HCT116 (cell line): ENCODE results near the gene EHMT1. TPM values are rescaled to one million over a fixed set of nuclear protein-coding genes. Genes with fewer than 3 reads are reported as not detected.

Experiments used
- ATAC-seq: fragments of 200-7000 bp; cut with Tn5 transposase; 2 replicates; pipeline ENCODE4 v1.9.1; 2020; ENCODE audit warnings: mild to moderate bottlenecking, moderate library complexity
- BruUV-seq: library from RNA; stranded (reverse); fragments of 400-500 nt; replicated peaks from 2 replicates; lab custom pipeline; 2021; lab: Mats Ljungman, UMichigan
- CTCF ChIA-PET: fragments of 300-600 bp; sonication (Branson Sonifier 250); formaldehyde crosslinking; loops from one replicate; lab custom pipeline; 2021; ENCODE audit warnings: antibody characterized with exemption; lab: Charles Lee
- POLR2A ChIA-PET: fragments of 300-600, 350-600 bp; sonication (Branson Sonifier 250); formaldehyde crosslinking; loops from one replicate; lab custom pipeline; 2021; ENCODE audit warnings: antibody characterized with exemption; lab: Charles Lee
- RAD21 ChIA-PET, 2 experiments: fragments of 300-600 bp; sonication (Branson Sonifier 250); formaldehyde crosslinking; loops; one replicate each; lab custom pipeline; 2023; ENCODE audit warnings: low total read pairs in 2 of 2; ENCODE audit not compliant: uncharacterized antibody in 2 of 2, unreplicated experiment in 2 of 2, low non-redundant PET in 1 of 2; lab: Charles Lee
- DNase-seq: peaks from one replicate; pipeline ENCODE4 v3.0.0-alpha.2; 2010; ENCODE audit warnings: low read depth, low spot score
- H2AFZ ChIP-seq: fragments of 200-600 bp; shearing (Covaris generic), sonication (generic); 2 replicates; pipeline ENCODE4 v1.6.1; 2017; ENCODE audit warnings: low read depth, mixed run types, mixed read lengths, antibody characterized with exemption, low read length; ENCODE audit not compliant: poor library complexity, severe bottlenecking
- H3K27ac ChIP-seq: 2 replicates; pipeline ENCODE4 v1.5.1; 2012; ENCODE audit warnings: low read depth, low read length
- H3K27me3 ChIP-seq: fragments of 200-600 bp; sonication (generic); 2 replicates; pipeline ENCODE4 v1.6.1; 2016; ENCODE audit warnings: mixed run types, low read length, mixed read lengths; ENCODE audit not compliant: insufficient read depth
- H3K36me3 ChIP-seq, 2 experiments: fragments of 200-500 bp in 1 of 2; fragments of 200-600 bp in 1 of 2; sonication (Bioruptor generic) in 1 of 2; sonication (generic) in 1 of 2; 2 replicates each; pipeline versions ENCODE4 v1.5.1 to v1.6.1; 2014 to 2016; ENCODE audit warnings: low read length in 2 of 2, inconsistent platforms in 1 of 2, mixed read lengths in 1 of 2, mixed run types in 1 of 2; ENCODE audit not compliant: insufficient read depth in 2 of 2, control insufficient read depth in 1 of 2
- H3K4me1 ChIP-seq, 2 experiments: fragments of 200-600 bp in 1 of 2; sonication (generic) in 1 of 2; 2 replicates each; pipeline versions ENCODE4 v1.5.1 to v1.6.1; 2012 to 2017; ENCODE audit warnings: low read length in 2 of 2, inconsistent platforms in 1 of 2, mild to moderate bottlenecking in 1 of 2, mixed read lengths in 1 of 2, mixed run types in 1 of 2, moderate library complexity in 1 of 2; ENCODE audit not compliant: insufficient read depth in 2 of 2, control insufficient read depth in 1 of 2
- H3K4me2 ChIP-seq: fragments of 200-600 bp; sonication (generic); 2 replicates; pipeline ENCODE4 v1.6.1; 2017; ENCODE audit warnings: mixed run types, low read length, mixed read lengths
- H3K4me3 ChIP-seq, 2 experiments: fragments of 200-600 bp in 1 of 2; sonication (generic) in 1 of 2; replicated peaks in 1 of 2; 2 replicates each; pipeline ENCODE4 v1.5.1; 2011 to 2016; ENCODE audit warnings: low read length in 2 of 2, control low read depth in 1 of 2, low read depth in 1 of 2, mild to moderate bottlenecking in 1 of 2, mixed read lengths in 1 of 2, mixed run types in 1 of 2
- H3K79me2 ChIP-seq: fragments of 200-600 bp; sonication (generic); 2 replicates; pipeline ENCODE4 v1.6.1; 2017; ENCODE audit warnings: mild to moderate bottlenecking, mixed run types, low read length, moderate library complexity, mixed read lengths; ENCODE audit not compliant: insufficient read depth
- H3K9ac ChIP-seq: fragments of 200-600 bp; sonication (generic); 2 replicates; pipeline ENCODE4 v1.6.1; 2016; ENCODE audit warnings: low read length, mixed read lengths
- H3K9me2 ChIP-seq: fragments of 200-600 bp; sonication (generic), shearing (Covaris generic); 2 replicates; pipeline ENCODE4 v1.6.1; 2017; ENCODE audit warnings: mixed run types, mild to moderate bottlenecking, moderate library complexity; ENCODE audit not compliant: insufficient read depth
- H3K9me3 ChIP-seq, 2 experiments: fragments of 200-500 bp in 1 of 2; fragments of 200-600 bp in 1 of 2; sonication (Bioruptor generic) in 1 of 2; sonication (generic) in 1 of 2; 2 replicates each; pipeline ENCODE4 v1.6.1; 2014 to 2017; ENCODE audit warnings: low read length in 2 of 2, mixed read lengths in 2 of 2, inconsistent platforms in 1 of 2, low read depth in 1 of 2, mild to moderate bottlenecking in 1 of 2, mixed run types in 1 of 2, moderate library complexity in 1 of 2; ENCODE audit not compliant: control insufficient read depth in 1 of 2, insufficient read depth in 1 of 2
- H4K20me1 ChIP-seq: fragments of 200-600 bp; sonication (generic), shearing (Covaris generic); 2 replicates; pipeline ENCODE4 v1.6.1; 2017; ENCODE audit warnings: mixed run types, mild to moderate bottlenecking, moderate library complexity; ENCODE audit not compliant: insufficient read depth
- CEBPB ChIP-seq: IDR thresholded peaks from 2 replicates; pipeline ENCODE4 v1.6.1; 2012; ENCODE audit warnings: low read depth
- EGR1 ChIP-seq: IDR thresholded peaks from 2 replicates; pipeline ENCODE4 v1.6.1; 2012; ENCODE audit warnings: low read depth
- EZH2 ChIP-seq: fragments of 200-600 bp; sonication (generic); IDR thresholded peaks from 2 replicates; pipeline ENCODE4 v1.6.1; 2017; ENCODE audit warnings: antibody characterized with exemption, mixed run types
- EZH2phosphoT487 ChIP-seq: fragments of 200-600 bp; IDR thresholded peaks from 2 replicates; pipeline ENCODE4 v1.6.1; 2018; ENCODE audit warnings: antibody characterized with exemption, borderline replicate concordance
- JUND ChIP-seq: IDR thresholded peaks from 2 replicates; pipeline ENCODE4 v1.6.1; 2012
- MAX ChIP-seq: IDR thresholded peaks from 2 replicates; pipeline ENCODE4 v1.6.1; 2012
- POLR2A ChIP-seq: IDR thresholded peaks from 2 replicates; pipeline ENCODE4 v1.7.0; 2011; ENCODE audit warnings: borderline replicate concordance; ENCODE audit not compliant: insufficient read depth, insufficient read length; ENCODE audit errors: extremely low read depth
- POLR2AphosphoS5 ChIP-seq: IDR thresholded peaks from 2 replicates; pipeline ENCODE4 v1.6.1; 2011; ENCODE audit warnings: mild to moderate bottlenecking, low read depth, low read length, moderate library complexity
- RAD21 ChIP-seq: IDR thresholded peaks from 2 replicates; pipeline ENCODE4 v1.6.1; 2012; ENCODE audit warnings: low read depth, mild to moderate bottlenecking
- REST ChIP-seq: IDR thresholded peaks from 2 replicates; pipeline ENCODE4 v1.6.1; 2012; ENCODE audit warnings: low read depth
- SIN3A ChIP-seq: IDR thresholded peaks from 2 replicates; pipeline ENCODE4 v1.6.1; 2012; ENCODE audit warnings: low read depth
- SP1 ChIP-seq: IDR thresholded peaks from 2 replicates; pipeline ENCODE4 v1.6.1; 2012; ENCODE audit warnings: low read depth
- SRF ChIP-seq: IDR thresholded peaks from 2 replicates; pipeline ENCODE4 v1.6.1; 2012; ENCODE audit warnings: low read depth
- TCF7L2 ChIP-seq: IDR thresholded peaks from 2 replicates; pipeline ENCODE4 v1.7.0; 2011; ENCODE audit warnings: borderline replicate concordance, inconsistent platforms; ENCODE audit not compliant: insufficient read depth, insufficient read length; ENCODE audit errors: extremely low read depth
- YY1 ChIP-seq: IDR thresholded peaks from 2 replicates; pipeline ENCODE4 v1.6.1; 2011; ENCODE audit warnings: low read length, low read depth, moderate library complexity, mild to moderate bottlenecking; ENCODE audit not compliant: insufficient replicate concordance; ENCODE audit errors: extremely low read depth
- ZBTB33 ChIP-seq: IDR thresholded peaks from 2 replicates; pipeline ENCODE4 v1.6.1; 2011; ENCODE audit warnings: mild to moderate bottlenecking, low read length, moderate library complexity; ENCODE audit not compliant: insufficient replicate concordance; ENCODE audit errors: extremely low read depth
- intact Hi-C: fragments of 100-400 bp; cut with micrococcal nuclease; formaldehyde crosslinking; loops from 2 replicates; pipeline ENCODE4 v1.10.0; 2022
- total RNA-seq: library from RNA; stranded (reverse); gene quantifications from one replicate; pipeline ENCODE4 v1.2.1, GENCODE V29; 2021; ENCODE audit not compliant: unreplicated experiment

Gene EHMT1
- total RNA-seq, 1 experiment from 2014 or later: 86.1 TPM

- Histone ChIP-seq H2AFZ (no peak overlapping the region), H3K36me3 (peaks cover 0 to 5% of the 10 kb centered on the region in 2 experiments; a peak in 2 of 4 replicates), H3K27ac (no peak overlapping the region), H3K4me1 (no peaks in the 10 kb centered on the region), H3K9ac (no peak overlapping the region), H3K9me3 (no peaks in the 10 kb centered on the region), H3K79me2 (no peaks in the 10 kb centered on the region), H4K20me1 (no peaks in the 10 kb centered on the region), H3K4me3 (no peak overlapping the region), H3K27me3 (no peaks in the 10 kb centered on the region), H3K9me2 (no peaks in the 10 kb centered on the region), H3K4me2 (no peak overlapping the region)
- no TSS peak for BruUV-seq
- DNase-seq (no peak), ATAC-seq (no peak)
- intact Hi-C loops: no loop called here
- POLR2A ChIA-PET: no interaction called here
- RAD21 ChIA-PET: no interaction called here
- CTCF ChIA-PET: no interaction called here
- TF ChIP-seq EZH2: no peak
These were observed 219.8 kb downstream of the EHMT1 start for GRCh38 chr9:137838576-137838975.

- H2AFZ ChIP-seq: no peak overlapping the region
- no peaks in the 10 kb centered on the region for H3K79me2 ChIP-seq
- intact Hi-C loops: no loop called here
- no peaks in the 10 kb centered on the region for H3K9me3 ChIP-seq
- H3K4me1 ChIP-seq: no peaks in the 10 kb centered on the region
- POLR2A ChIA-PET: no interaction called here
- no peak for ATAC-seq
- H3K27me3 ChIP-seq: no peaks in the 10 kb centered on the region
- TF ChIP-seq JUND: no peak
- no peak for TF ChIP-seq REST
- no peak for TF ChIP-seq POLR2AphosphoS5
- TF ChIP-seq ZBTB33: no peak
- no peak for TF ChIP-seq EZH2phosphoT487
- no peak for TF ChIP-seq SIN3A
- TF ChIP-seq TCF7L2: no peak
- TF ChIP-seq CEBPB: no peak
- no peak for TF ChIP-seq EZH2
- no peak for TF ChIP-seq SRF
- no peak for TF ChIP-seq SP1
- no peak for TF ChIP-seq RAD21
- TF ChIP-seq POLR2A: no peak
- TF ChIP-seq MAX: no peak
- no peak for TF ChIP-seq EGR1
- no peak for TF ChIP-seq YY1
- no peaks in the 10 kb centered on the region for H3K9me2 ChIP-seq
- no peak for DNase-seq
- no peak overlapping the region for H3K27ac ChIP-seq
- CTCF ChIA-PET: no interaction called here
- H3K9ac ChIP-seq: no peak overlapping the region
- no peaks in the 10 kb centered on the region for H4K20me1 ChIP-seq
- RAD21 ChIA-PET: no interaction called here
- H3K4me3 ChIP-seq: no peak overlapping the region
- BruUV-seq: no TSS peak
- no peak overlapping the region for H3K4me2 ChIP-seq
- no peaks in the 10 kb centered on the region for H3K36me3 ChIP-seq
These were observed 224.6 kb downstream of the EHMT1 start for GRCh38 chr9:137843355-137843754.
